H9 (cell line): Measurements from ENCODE around the gene RAB5A. TPM values are rescaled to one million over a fixed set of nuclear protein-coding genes. Genes with fewer than 3 reads are reported as not detected.

Source experiments
- DNase-seq: peaks from one replicate; pipeline ENCODE4 v3.0.0-alpha.2; 2017
- H2AFZ ChIP-seq: one replicate; pipeline ENCODE4 v1.6.1; 2013; ENCODE audit warnings: mild to moderate bottlenecking, low read length, control low read depth, moderate library complexity
- H2AK5ac ChIP-seq: 2 replicates; pipeline ENCODE4 v1.6.1; 2013; ENCODE audit warnings: low read length, control low read depth, mixed read lengths; ENCODE audit not compliant: insufficient read length
- H2BK120ac ChIP-seq: one replicate; pipeline ENCODE4 v1.6.1; 2013; ENCODE audit warnings: low read depth, mild to moderate bottlenecking, low read length, control low read depth, inconsistent platforms; ENCODE audit not compliant: poor library complexity, severe bottlenecking
- H2BK12ac ChIP-seq: 2 replicates; pipeline ENCODE4 v1.6.1; 2013; ENCODE audit warnings: low read length, control low read depth, mixed read lengths, low read depth; ENCODE audit not compliant: insufficient read length
- H2BK15ac ChIP-seq: 2 replicates; pipeline ENCODE4 v1.6.1; 2013; ENCODE audit warnings: low read depth, low read length, control low read depth
- H2BK20ac ChIP-seq: one replicate; pipeline ENCODE4 v1.6.1; 2013; ENCODE audit warnings: low read depth, mild to moderate bottlenecking, low read length, control low read depth, inconsistent platforms; ENCODE audit not compliant: poor library complexity, severe bottlenecking
- H2BK5ac ChIP-seq: 2 replicates; pipeline ENCODE4 v1.6.1; 2013; ENCODE audit warnings: low read length, control low read depth, mixed read lengths; ENCODE audit not compliant: insufficient read length
- H3K14ac ChIP-seq: 2 replicates; pipeline ENCODE4 v1.6.1; 2013; ENCODE audit warnings: low read length, control low read depth; ENCODE audit not compliant: insufficient read depth
- H3K18ac ChIP-seq: 2 replicates; pipeline ENCODE4 v1.6.1; 2013; ENCODE audit warnings: low read depth, mild to moderate bottlenecking, mixed read lengths, low read length, control low read depth; ENCODE audit not compliant: insufficient read length
- H3K23ac ChIP-seq: 2 replicates; pipeline ENCODE4 v1.6.1; 2013; ENCODE audit warnings: low read length, control low read depth, mixed read lengths, low read depth; ENCODE audit not compliant: insufficient read length
- H3K23me2 ChIP-seq: 2 replicates; pipeline ENCODE4 v1.6.1; 2013; ENCODE audit warnings: low read depth, mild to moderate bottlenecking, mixed read lengths, low read length, control low read depth; ENCODE audit not compliant: insufficient read length, poor library complexity, severe bottlenecking
- H3K27ac ChIP-seq: 2 replicates; pipeline ENCODE4 v1.5.1; 2013; ENCODE audit warnings: low read length, control low read depth, mixed read lengths, low read depth; ENCODE audit not compliant: insufficient read length
- H3K27me3 ChIP-seq: 2 replicates; pipeline ENCODE4 v1.6.1; 2013; ENCODE audit warnings: low read length, control low read depth, inconsistent platforms; ENCODE audit not compliant: insufficient read depth
- H3K4ac ChIP-seq: 2 replicates; pipeline ENCODE4 v1.6.1; 2013; ENCODE audit warnings: low read depth, mild to moderate bottlenecking, control low read depth, inconsistent platforms, low read length, moderate library complexity
- H3K4me1 ChIP-seq: 2 replicates; pipeline ENCODE4 v1.6.1; 2013; ENCODE audit warnings: low read length, control low read depth, inconsistent platforms; ENCODE audit not compliant: insufficient read depth
- H3K4me2 ChIP-seq: 2 replicates; pipeline ENCODE4 v1.6.1; 2013; ENCODE audit warnings: low read length, control low read depth, mixed read lengths; ENCODE audit not compliant: insufficient read length, insufficient read depth
- H3K56ac ChIP-seq: 2 replicates; pipeline ENCODE4 v1.6.1; 2013; ENCODE audit warnings: low read depth, mild to moderate bottlenecking, mixed read lengths, low read length, control low read depth; ENCODE audit not compliant: insufficient read length
- H3K79me1 ChIP-seq: 2 replicates; pipeline ENCODE4 v1.6.1; 2013; ENCODE audit warnings: low read depth, mild to moderate bottlenecking, moderate library complexity, low read length, control low read depth, inconsistent platforms; ENCODE audit not compliant: insufficient read depth, poor library complexity, severe bottlenecking
- H3K79me2 ChIP-seq: 2 replicates; pipeline ENCODE4 v1.6.1; 2013; ENCODE audit warnings: low read length, control low read depth, inconsistent platforms; ENCODE audit not compliant: insufficient read depth
- H3K9ac ChIP-seq: 2 replicates; pipeline ENCODE4 v1.6.1; 2013; ENCODE audit warnings: low read length, control low read depth, mixed read lengths; ENCODE audit not compliant: insufficient read length; ENCODE audit errors: extremely low read depth
- H3K9me3 ChIP-seq: one replicate; pipeline ENCODE4 v1.6.1; 2013; ENCODE audit warnings: low read depth, low read length, inconsistent platforms; ENCODE audit not compliant: control insufficient read depth
- H3T11ph ChIP-seq: one replicate; pipeline ENCODE4 v1.6.1; 2013; ENCODE audit warnings: mild to moderate bottlenecking, low read length, control low read depth, inconsistent platforms
- H4K20me1 ChIP-seq: one replicate; pipeline ENCODE4 v1.6.1; 2013; ENCODE audit not compliant: control insufficient read depth, insufficient read length, insufficient read depth
- H4K5ac ChIP-seq: 2 replicates; pipeline ENCODE4 v1.6.1; 2013; ENCODE audit warnings: low read depth, mild to moderate bottlenecking, mixed read lengths, low read length, control low read depth; ENCODE audit not compliant: insufficient read length
- H4K8ac ChIP-seq: replicated peaks from 2 replicates; pipeline ENCODE4 v1.6.1; 2013; ENCODE audit warnings: low read length, control low read depth, mixed read lengths, low read depth; ENCODE audit not compliant: insufficient read length
- H4K91ac ChIP-seq: 2 replicates; pipeline ENCODE4 v1.6.1; 2013; ENCODE audit warnings: low read depth, mild to moderate bottlenecking, moderate library complexity, mixed read lengths, low read length, control low read depth; ENCODE audit not compliant: insufficient read length
- H3K27ac Mint-ChIP-seq, 3 experiments: 2 replicates in 2 of 3; 3 replicates in 1 of 3; pipeline ENCODE4 v1.8.0; 2020 to 2021; ENCODE audit warnings: mixed read lengths in 3 of 3, mild to moderate bottlenecking in 1 of 3, moderate library complexity in 1 of 3
- H3K27me3 Mint-ChIP-seq: 2 replicates; pipeline ENCODE4 v1.8.0; 2021; ENCODE audit warnings: low read depth, mild to moderate bottlenecking, moderate library complexity, mixed read lengths
- H3K36me3 Mint-ChIP-seq, 3 experiments: 2 replicates in 2 of 3; 3 replicates in 1 of 3; pipeline ENCODE4 v1.8.0; 2020 to 2021; ENCODE audit warnings: low read depth in 3 of 3, mixed read lengths in 3 of 3; ENCODE audit not compliant: insufficient read depth in 1 of 3
- H3K4me1 Mint-ChIP-seq, 2 experiments: 2 replicates each; pipeline ENCODE4 v1.8.0; 2020; ENCODE audit warnings: mixed read lengths in 2 of 2
- H3K4me3 Mint-ChIP-seq, 2 experiments: 2 replicates in 1 of 2; 3 replicates in 1 of 2; pipeline ENCODE4 v1.8.0; 2020 to 2021; ENCODE audit warnings: mild to moderate bottlenecking in 2 of 2, mixed read lengths in 2 of 2, moderate library complexity in 1 of 2
- H3K9me3 Mint-ChIP-seq, 2 experiments: 2 replicates in 1 of 2; 3 replicates in 1 of 2; pipeline ENCODE4 v1.8.0; 2020; ENCODE audit warnings: mild to moderate bottlenecking in 2 of 2, mixed read lengths in 2 of 2, moderate library complexity in 1 of 2
- CTCF ChIP-seq: fragments of 200-600 bp; sonication (generic); conservative IDR thresholded peaks from 3 replicates; pipeline ENCODE4 v1.8.0; 2021; ENCODE audit warnings: antibody characterized with exemption, mild to moderate bottlenecking
- whole genome bisulfite sequencing: extraction: QIAGEN DNeasy Blood & Tissue Kit; methylation state at CpG from one replicate; pipeline ENCODE4 v1.1.7; 2013; ENCODE audit warnings: missing lambda C conversion rate, low lambda C conversion rate, mixed read lengths; ENCODE audit not compliant: insufficient read length; ENCODE audit errors: extremely low coverage; 5-methylcytosine and 5-hydroxymethylcytosine counted together
- total RNA-seq: library from RNA; stranded (reverse); gene quantifications from 2 replicates; pipeline ENCODE4 v1.2.1, GENCODE V29; 2021

The RAB5A gene
- total RNA-seq, 1 experiment from 2014 or later, result 84.8 TPM

GRCh38 chr3:19945969-19946831 is 697 bp upstream of the RAB5A start:
- Mint-ChIP-seq H3K27me3 (peaks cover under 1% of the 10 kb centered on the region; the same call in 1 of the 2 replicates), H3K4me1 (peaks cover 28 to 36% of the 10 kb centered on the region in 2 experiments), H3K9me3 (peaks cover 2 to 5% of the 10 kb centered on the region in 2 experiments; a peak in 3 of 5 replicates), H3K4me3 (peak overlapping the region; percentile 99), H3K36me3 (peaks cover 3 to 21% (median 16%) of the 10 kb centered on the region in 3 experiments), H3K27ac (peak overlapping the region; percentile 100)
- Histone ChIP-seq H3K18ac (peak overlapping the region; percentile 96), H2BK20ac (peak overlapping the region; percentile 15), H4K91ac (peak overlapping the region; percentile 54), H4K20me1 (peaks cover 5% of the 10 kb centered on the region), H3T11ph (peak overlapping the region; percentile 91), H3K23me2 (peaks cover 4% of the 10 kb centered on the region), H3K14ac (peak overlapping the region; percentile 98; the same call in 1 of the 2 replicates), H2BK5ac (peak overlapping the region; percentile 90), H2AFZ (no peak overlapping the region), H3K4me2 (peak overlapping the region; percentile 68), H4K5ac (peak overlapping the region; percentile 85), H4K8ac (peak overlapping the region; percentile 64), H3K9ac (peak overlapping the region; percentile 90), H3K27ac (peak overlapping the region; percentile 62), H3K79me1 (no peaks in the 10 kb centered on the region), H2BK120ac (peak overlapping the region; percentile 96), H2BK12ac (peak overlapping the region; percentile 82), H3K79me2 (peaks cover 22% of the 10 kb centered on the region; the same call in 1 of the 2 replicates), H2AK5ac (no peak overlapping the region), H3K4ac (peak overlapping the region; percentile 71; the same call in 1 of the 2 replicates), H3K56ac (no peak overlapping the region), H2BK15ac (no peak overlapping the region), H3K4me1 (no peaks in the 10 kb centered on the region), H3K9me3 (no peaks in the 10 kb centered on the region), H3K23ac (no peak overlapping the region), H3K27me3 (no peaks in the 10 kb centered on the region)
- TF ChIP-seq CTCF, result no peak
- DNase-seq, result no peak
- no CpG with 5 or more reads among the region's 26 CpGs for WGBS
